Measurements from ENCODE around the gene SLC9A6.

SLC9A6 gene

GRCh38 chrX:136019226-136019625 lies 34.0 kb downstream of the SLC9A6 start:
- TF ChIP-seq CTCF (IDR thresholded peaks at IDR 0.05; ENCODE audit: unreplicated experiment in 3 of 3), result no peak
- Mint-ChIP-seq H3K4me3 (no peak overlapping the region), H3K27ac (no peak overlapping the region), H3K4me1 (no peaks in the 10 kb centered on the region), H3K27me3 (ENCODE audit: low read depth) (no peaks in the 10 kb centered on the region), H3K36me3 (ENCODE audit: low read depth) (peaks cover 48% of the 10 kb centered on the region), H3K9me3 (peaks cover 8% of the 10 kb centered on the region)

- Mint-ChIP-seq H3K27me3 (ENCODE audit: low read depth) (no peaks in the 10 kb centered on the region), H3K36me3 (ENCODE audit: low read depth) (peaks cover 40% of the 10 kb centered on the region), H3K27ac (no peak overlapping the region), H3K9me3 (peaks cover 5% of the 10 kb centered on the region), H3K4me1 (no peaks in the 10 kb centered on the region), H3K4me3 (no peak overlapping the region)
- TF ChIP-seq CTCF (IDR thresholded peaks at IDR 0.05; ENCODE audit: unreplicated experiment in 3 of 3), result no peak
Observed at GRCh38 chrX:136021160-136021559, 35.9 kb downstream of the SLC9A6 start.

GRCh38 chrX:136021903-136022302 lies 36.7 kb downstream of the SLC9A6 start:
- no peaks in the 10 kb centered on the region for H3K27me3 Mint-ChIP-seq (ENCODE audit: low read depth)

GRCh38 chrX:136025091-136025490 lies 39.9 kb downstream of the SLC9A6 start:
- H3K27ac Mint-ChIP-seq, result no peak overlapping the region

More at GRCh38 chrX:136021903-136022302, 36.7 kb downstream of the SLC9A6 start:
- Mint-ChIP-seq H3K9me3 (peaks cover 5% of the 10 kb centered on the region), H3K4me3 (no peak overlapping the region), H3K36me3 (ENCODE audit: low read depth) (peaks cover 39% of the 10 kb centered on the region), H3K27ac (no peak overlapping the region), H3K4me1 (no peaks in the 10 kb centered on the region)
- no peak for TF ChIP-seq CTCF (IDR thresholded peaks at IDR 0.05; ENCODE audit: unreplicated experiment in 3 of 3)

GRCh38 chrX:136028383-136028984 lies 43.2 kb downstream of the SLC9A6 start:
- Mint-ChIP-seq H3K4me3 (no peak overlapping the region), H3K27me3 (ENCODE audit: low read depth) (no peaks in the 10 kb centered on the region), H3K9me3 (no peaks in the 10 kb centered on the region), H3K4me1 (peaks cover 15% of the 10 kb centered on the region), H3K27ac (peak overlapping the region in 2 of 3 experiments; percentile 2 to 7), H3K36me3 (ENCODE audit: low read depth) (peaks cover 1% of the 10 kb centered on the region)
- peak; percentile 43 to 57 (median 56) for TF ChIP-seq CTCF (IDR thresholded peaks at IDR 0.05; ENCODE audit: unreplicated experiment in 3 of 3)

More at GRCh38 chrX:136025091-136025490, 39.9 kb downstream of the SLC9A6 start:
- no peak overlapping the region for H3K4me3 Mint-ChIP-seq
- peaks cover 10% of the 10 kb centered on the region for H3K4me1 Mint-ChIP-seq
- no peak for TF ChIP-seq CTCF (IDR thresholded peaks at IDR 0.05; ENCODE audit: unreplicated experiment in 3 of 3)
- H3K27me3 Mint-ChIP-seq (ENCODE audit: low read depth), result no peaks in the 10 kb centered on the region
- peaks cover 17% of the 10 kb centered on the region for H3K36me3 Mint-ChIP-seq (ENCODE audit: low read depth)
- H3K9me3 Mint-ChIP-seq, result peaks cover under 1% of the 10 kb centered on the region

- no peak overlapping the region for H3K4me3 Mint-ChIP-seq
- peaks cover 15% of the 10 kb centered on the region for H3K4me1 Mint-ChIP-seq
- peak overlapping the region in 1 of 3 experiments; percentile 2 for H3K27ac Mint-ChIP-seq
- no peaks in the 10 kb centered on the region for H3K36me3 Mint-ChIP-seq (ENCODE audit: low read depth)
- H3K27me3 Mint-ChIP-seq (ENCODE audit: low read depth), result no peaks in the 10 kb centered on the region
- TF ChIP-seq CTCF (IDR thresholded peaks at IDR 0.05; ENCODE audit: unreplicated experiment in 3 of 3), result no peak
- no peaks in the 10 kb centered on the region for H3K9me3 Mint-ChIP-seq
Observed at GRCh38 chrX:136029766-136030165, 44.5 kb downstream of the SLC9A6 start.
